GM12891 (cell line): ENCODE data around the gene COMMD10.

Experiments used
- PAX5 ChIP-seq: IDR thresholded peaks from 2 replicates; pipeline ENCODE4 v1.6.1; 2011; ENCODE audit warnings: low read length, moderate library complexity, mild to moderate bottlenecking; ENCODE audit not compliant: insufficient read depth, severe bottlenecking
- POLR2A ChIP-seq: IDR thresholded peaks from 2 replicates; pipeline ENCODE4 v1.6.1; 2011; ENCODE audit warnings: low read depth, low read length, control low read depth
- POLR2AphosphoS5 ChIP-seq: IDR thresholded peaks from 2 replicates; pipeline ENCODE4 v1.6.1; 2011; ENCODE audit warnings: low read depth, low read length, control low read depth
- POU2F2 ChIP-seq: IDR thresholded peaks from 2 replicates; pipeline ENCODE4 v1.6.1; 2011; ENCODE audit warnings: low read depth, mild to moderate bottlenecking, control low read depth, low read length, moderate library complexity
- SPI1 ChIP-seq: IDR thresholded peaks from 2 replicates; pipeline ENCODE4 v1.6.1; 2011; ENCODE audit warnings: low read depth, low read length, control low read depth
- TAF1 ChIP-seq: IDR thresholded peaks from 2 replicates; pipeline ENCODE4 v1.6.1; 2011; ENCODE audit warnings: low read depth, low read length, control low read depth

DNA sequence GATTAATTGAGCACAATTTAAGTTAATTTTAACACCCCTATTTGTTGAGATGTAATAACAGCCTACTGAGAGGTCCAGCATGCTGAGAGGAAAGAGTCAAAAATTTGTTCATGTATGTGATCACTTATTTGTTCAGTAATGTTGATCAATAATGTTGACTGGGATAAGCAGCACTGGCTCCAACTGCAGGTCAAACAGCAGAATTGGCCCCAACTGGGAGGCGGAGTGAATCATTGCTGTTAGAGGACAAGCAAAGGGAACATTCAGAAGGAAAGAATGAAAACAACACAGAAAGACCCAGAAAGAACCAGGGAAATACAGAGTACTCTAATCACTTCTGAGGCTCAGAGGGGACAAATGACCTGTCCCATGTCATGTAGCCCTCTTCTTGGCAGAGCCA lies 221.1 kb downstream of the COMMD10 start:
- TF ChIP-seq POLR2A (no peak), POLR2AphosphoS5 (no peak), TAF1 (no peak), SPI1 (no peak), PAX5 (no peak), POU2F2 (no peak)
